Neural cell (in vitro differentiated cells): ENCODE measurements around the gene ZNF587. TPM values are rescaled to one million over a fixed set of nuclear protein-coding genes. Genes with fewer than 3 reads are reported as not detected.

Source experiments
- H2AFZ ChIP-seq: fragments of 200-600, 300-800 bp; sonication (generic), shearing (Covaris generic); 2 replicates; pipeline ENCODE4 v1.6.0; 2014; ENCODE audit warnings: low read depth, mild to moderate bottlenecking, antibody characterized with exemption, low read length, moderate library complexity
- H3F3A ChIP-seq: fragments of 200-600 bp; shearing (Covaris generic); 2 replicates; pipeline ENCODE4 v1.6.1; 2016; ENCODE audit warnings: mild to moderate bottlenecking, moderate library complexity, mixed read lengths, antibody characterized with exemption, low read length; ENCODE audit not compliant: insufficient read depth, poor library complexity, severe bottlenecking
- H3K27ac ChIP-seq: fragments of 200-600, 300-800 bp; sonication (generic), shearing (Covaris generic); 2 replicates; pipeline ENCODE4 v1.5.1; 2014; ENCODE audit warnings: mild to moderate bottlenecking, low read length, moderate library complexity
- H3K27me3 ChIP-seq: fragments of 300-800, 200-600 bp; sonication (generic), shearing (Covaris generic); 2 replicates; pipeline ENCODE4 v1.6.0; 2014; ENCODE audit warnings: mild to moderate bottlenecking, low read depth, low read length, moderate library complexity; ENCODE audit not compliant: insufficient read depth
- H3K36me3 ChIP-seq: fragments of 300-800, 200-600 bp; sonication (generic), shearing (Covaris generic); 2 replicates; pipeline ENCODE4 v1.5.1; 2014; ENCODE audit warnings: mild to moderate bottlenecking, antibody characterized with exemption, low read length, moderate library complexity; ENCODE audit not compliant: insufficient read depth
- H3K4me2 ChIP-seq: fragments of 300-800, 200-600 bp; sonication (generic), shearing (Covaris generic); 2 replicates; pipeline ENCODE4 v1.6.0; 2014; ENCODE audit warnings: mild to moderate bottlenecking, low read length
- H3K4me3 ChIP-seq: fragments of 300-800, 200-600 bp; sonication (generic), shearing (Covaris generic); 2 replicates; pipeline ENCODE4 v1.5.1; 2014; ENCODE audit warnings: mild to moderate bottlenecking, low read length, moderate library complexity
- H3K79me2 ChIP-seq: fragments of 200-600 bp; shearing (Covaris generic); replicated peaks from 2 replicates; pipeline ENCODE4 v1.6.0; 2014; ENCODE audit warnings: mild to moderate bottlenecking, low read length, moderate library complexity; ENCODE audit not compliant: insufficient read depth
- H3K9ac ChIP-seq: fragments of 300-800, 200-600 bp; sonication (generic), shearing (Covaris generic); 2 replicates; pipeline ENCODE4 v1.6.1; 2016; ENCODE audit warnings: mild to moderate bottlenecking, low read length, mixed read lengths
- H3K9me2 ChIP-seq: fragments of 200-600 bp; shearing (Covaris generic); 2 replicates; pipeline ENCODE4 v1.6.1; 2016; ENCODE audit warnings: mild to moderate bottlenecking, low read length, mixed read lengths; ENCODE audit not compliant: insufficient read depth
- H3K9me3 ChIP-seq: fragments of 200-600, 300-800 bp; sonication (generic), shearing (Covaris generic); 2 replicates; pipeline ENCODE4 v1.6.1; 2016; ENCODE audit warnings: mild to moderate bottlenecking, mixed run types, low read length, moderate library complexity, mixed read lengths
- H4K20me1 ChIP-seq: fragments of 200-600 bp; shearing (Covaris generic); 2 replicates; pipeline ENCODE4 v1.6.1; 2016; ENCODE audit warnings: mild to moderate bottlenecking, mixed run types; ENCODE audit not compliant: insufficient read depth
- CTCF ChIP-seq: fragments of 450-650 bp; IDR thresholded peaks from 2 replicates; pipeline ENCODE4 v1.5.1; 2014; ENCODE audit warnings: antibody characterized with exemption, mild to moderate bottlenecking, moderate library complexity; ENCODE audit not compliant: poor library complexity, severe bottlenecking
- EP300 ChIP-seq: fragments of 450-650 bp; conservative IDR thresholded peaks from 2 replicates; pipeline ENCODE4 v1.6.1; 2014; ENCODE audit warnings: antibody characterized with exemption, mild to moderate bottlenecking, moderate library complexity; ENCODE audit not compliant: poor library complexity, severe bottlenecking
- EZH2 ChIP-seq: fragments of 200-600, 300-800 bp; shearing (Covaris generic), sonication (generic); IDR thresholded peaks from 2 replicates; pipeline ENCODE4 v1.6.1; 2014; ENCODE audit warnings: antibody characterized with exemption, low read length, borderline replicate concordance, mild to moderate bottlenecking; ENCODE audit not compliant: insufficient read depth, poor library complexity, severe bottlenecking
- MXI1 ChIP-seq: fragments of 450-650 bp; conservative IDR thresholded peaks from 2 replicates; pipeline ENCODE4 v1.6.1; 2014; ENCODE audit warnings: antibody characterized with exemption, mild to moderate bottlenecking; ENCODE audit not compliant: poor library complexity, severe bottlenecking
- POLR2AphosphoS5 ChIP-seq: IDR thresholded peaks from 2 replicates; pipeline ENCODE4 v1.6.1; 2012
- RAD21 ChIP-seq: fragments of 450-650 bp; conservative IDR thresholded peaks from 2 replicates; pipeline ENCODE4 v1.6.1; 2014; ENCODE audit warnings: antibody characterized with exemption, mild to moderate bottlenecking, moderate library complexity
- REST ChIP-seq: IDR thresholded peaks from 2 replicates; pipeline ENCODE4 v1.6.1; 2012; ENCODE audit warnings: borderline replicate concordance
- SMC3 ChIP-seq: fragments of 450-650 bp; conservative IDR thresholded peaks from 2 replicates; pipeline ENCODE4 v1.6.1; 2014; ENCODE audit warnings: antibody characterized with exemption, mild to moderate bottlenecking, moderate library complexity; ENCODE audit not compliant: poor library complexity
- TAF1 ChIP-seq: IDR thresholded peaks from 2 replicates; pipeline ENCODE4 v1.6.1; 2012; ENCODE audit warnings: low read depth
- polyA plus RNA-seq: library from polyadenylated mRNA; depleted of rRNA; stranded (reverse); fragments of >200 nt; gene quantifications from 2 replicates; pipeline ENCODE4 v1.2.3, GENCODE V29; 2014

Gene ZNF587
- polyA plus RNA-seq, 1 donor from 2014 or later = 16.8 TPM

DNA sequence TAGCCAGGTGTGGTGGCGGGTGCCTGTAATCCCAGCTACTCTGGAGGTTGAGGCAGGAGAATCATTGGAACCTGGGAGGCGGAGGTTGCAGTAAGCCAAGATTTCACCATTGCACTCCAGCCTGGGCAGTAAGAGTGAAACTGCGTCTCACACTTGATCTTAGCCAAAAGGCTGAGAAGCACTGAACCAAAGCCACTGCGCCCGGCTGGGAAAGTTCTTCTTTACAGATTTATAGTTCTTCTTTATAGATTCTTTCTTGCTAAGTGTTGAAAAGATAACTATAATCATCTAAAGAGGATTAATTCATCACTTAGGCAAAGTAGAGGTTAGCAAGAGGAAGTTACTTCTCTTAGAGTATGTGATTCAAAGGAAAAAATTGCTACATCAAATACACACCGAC is 55.6 kb downstream of the ZNF587 start:
- Histone ChIP-seq H3K36me3 (no peaks in the 10 kb centered on the region), H3F3A (no peaks in the 10 kb centered on the region), H3K4me2 (no peak overlapping the region), H4K20me1 (no peaks in the 10 kb centered on the region), H3K9me2 (no peaks in the 10 kb centered on the region), H3K9ac (no peak overlapping the region), H2AFZ (no peak overlapping the region), H3K4me3 (no peak overlapping the region), H3K27ac (no peak overlapping the region), H3K27me3 (no peaks in the 10 kb centered on the region), H3K79me2 (no peaks in the 10 kb centered on the region), H3K9me3 (no peaks in the 10 kb centered on the region)
- TF ChIP-seq CTCF (no peak), EZH2 (no peak), RAD21 (no peak), TAF1 (no peak), REST (no peak), EP300 (no peak), SMC3 (no peak), MXI1 (no peak), POLR2AphosphoS5 (no peak)

GRCh38 chr19:57907394-57907793 is 57.7 kb downstream of the ZNF587 start:
- Histone ChIP-seq H3K79me2 (no peaks in the 10 kb centered on the region), H3K9me2 (no peaks in the 10 kb centered on the region), H3K4me2 (no peak overlapping the region), H2AFZ (no peak overlapping the region), H3K36me3 (no peaks in the 10 kb centered on the region), H3K27ac (no peak overlapping the region), H3F3A (no peaks in the 10 kb centered on the region), H3K27me3 (no peaks in the 10 kb centered on the region), H3K4me3 (no peak overlapping the region), H4K20me1 (no peaks in the 10 kb centered on the region), H3K9ac (no peak overlapping the region), H3K9me3 (no peaks in the 10 kb centered on the region)
- TF ChIP-seq MXI1 (no peak), TAF1 (no peak), CTCF (no peak), EP300 (no peak), RAD21 (no peak), REST (no peak), POLR2AphosphoS5 (no peak), SMC3 (no peak), EZH2 (no peak)
